T-helper 17 cell (primary cell): Measurements from ENCODE around the gene CXXC1. TPM values are rescaled to one million over a fixed set of nuclear protein-coding genes. Genes with fewer than 3 reads are reported as not detected.
"Not testable (repeated sequence)": the region's sequence is repeated elsewhere in the genome, so short reads cannot be mapped to it uniquely, and the experiment has no call there.

Source experiments
- ATAC-seq: fragments of 150-1000 bp; cut with Tn5 transposase; 2 replicates; pipeline ENCODE4 v1.10.0; 2021; ENCODE audit warnings: mild to moderate bottlenecking, moderate library complexity
- DNase-seq, 3 donors: peaks; one replicate each; pipeline versions ENCODE4 v3.0.0 to v3.0.0-alpha.2; 2020 to 2021
- H3K9me3 ChIP-seq: one replicate; pipeline ENCODE4 v1.7.0; 2013; ENCODE audit warnings: low read length, mild to moderate bottlenecking; ENCODE audit not compliant: control insufficient read depth, poor library complexity, severe bottlenecking
- H3K27ac Mint-ChIP-seq: one replicate; pipeline ENCODE4 v1.8.0; 2022; ENCODE audit warnings: mild to moderate bottlenecking, moderate library complexity, mixed read lengths
- H3K27me3 Mint-ChIP-seq: one replicate; pipeline ENCODE4 v1.8.0; 2022; ENCODE audit warnings: mixed read lengths
- H3K36me3 Mint-ChIP-seq: one replicate; pipeline ENCODE4 v1.8.0; 2022; ENCODE audit warnings: low read depth, mixed read lengths
- H3K4me1 Mint-ChIP-seq: one replicate; pipeline ENCODE4 v1.8.0; 2022; ENCODE audit warnings: mild to moderate bottlenecking, mixed read lengths
- H3K4me3 Mint-ChIP-seq: one replicate; pipeline ENCODE4 v1.8.0; 2022; ENCODE audit warnings: mild to moderate bottlenecking, moderate library complexity, mixed read lengths
- total RNA-seq, 4 donors: library from RNA in 2 of 4; stranded (reverse) in 2 of 4; gene quantifications; one replicate each; pipeline ENCODE4 v1.2.3 and lab custom pipeline; 2022 to 2026

Gene CXXC1
- total RNA-seq, 2 donors from 2014 or later = 118 to 129 TPM

DNA sequence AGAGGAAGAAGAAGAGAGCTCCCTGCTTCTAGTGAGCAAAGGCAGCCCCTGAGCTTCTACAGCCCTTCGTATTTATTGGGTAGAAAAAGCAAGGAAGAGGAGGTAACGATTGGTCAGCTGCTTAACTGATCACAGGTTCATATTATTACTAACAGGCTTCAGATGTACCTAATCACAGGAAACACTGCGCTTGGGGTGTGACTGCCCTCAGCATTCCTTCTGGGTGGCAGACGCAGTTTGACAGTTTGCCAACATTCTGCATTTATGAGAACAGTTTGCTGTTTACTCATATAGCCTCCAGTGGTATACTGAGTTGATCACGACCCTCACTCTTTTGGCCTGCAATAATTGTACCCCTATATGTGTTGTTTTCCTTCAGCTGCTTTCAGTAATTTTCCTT lies 21.4 kb upstream of the CXXC1 start:
- H3K27ac Mint-ChIP-seq, H3K9me3 ChIP-seq, H3K4me1 Mint-ChIP-seq, ATAC-seq, DNase-seq, H3K36me3 Mint-ChIP-seq: not testable (repeated sequence)
- Mint-ChIP-seq H3K4me3 (peak overlapping the region; percentile 64), H3K27me3 (peaks cover 29% of the 10 kb centered on the region)

DNA sequence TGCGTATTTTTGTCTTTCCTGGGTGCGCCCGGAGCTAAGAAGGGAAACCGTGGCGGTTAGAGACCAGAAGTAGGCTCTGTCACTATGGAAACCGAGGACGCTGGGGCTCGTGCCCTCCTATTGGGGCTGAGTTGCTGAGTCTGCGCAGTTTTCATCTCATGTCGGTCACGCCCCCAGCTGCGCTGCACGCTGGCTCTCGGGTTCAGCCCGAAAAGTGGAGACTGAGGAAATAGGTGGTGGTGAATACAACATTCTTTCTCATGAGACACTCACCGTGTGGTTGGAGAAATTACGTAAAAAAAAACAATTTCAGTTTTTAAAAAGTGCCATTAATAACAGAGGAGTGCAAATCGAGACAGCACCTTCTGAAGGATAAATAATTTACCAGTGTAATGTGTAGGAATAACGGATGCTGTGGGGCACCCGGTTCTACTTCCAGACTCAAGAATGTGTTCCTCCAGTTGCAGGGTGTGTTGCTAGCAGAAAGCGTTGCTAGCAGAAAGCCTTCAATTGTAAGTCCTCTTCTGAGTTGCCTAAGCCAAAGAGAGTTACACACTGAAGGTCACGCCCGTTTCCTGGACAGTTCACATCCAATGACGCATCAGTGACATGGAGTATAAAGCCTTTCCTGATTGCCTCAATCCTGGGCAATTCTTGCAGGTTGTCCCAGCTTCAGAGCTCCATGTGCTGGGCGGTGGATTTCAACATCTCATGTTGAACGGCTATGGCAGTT lies 20.4 kb upstream of the CXXC1 start:
- DNase-seq (peak; percentile 74 to 80 (median 78)), ATAC-seq (peak; percentile 99)
- Mint-ChIP-seq H3K4me1 (peaks cover 6% of the 10 kb centered on the region), H3K27me3 (peaks cover 31% of the 10 kb centered on the region), H3K27ac (peak overlapping the region; percentile 61), H3K36me3 (no peaks in the 10 kb centered on the region), H3K4me3 (peak overlapping the region; percentile 92)
- H3K9me3 ChIP-seq = no peaks in the 10 kb centered on the region

DNA sequence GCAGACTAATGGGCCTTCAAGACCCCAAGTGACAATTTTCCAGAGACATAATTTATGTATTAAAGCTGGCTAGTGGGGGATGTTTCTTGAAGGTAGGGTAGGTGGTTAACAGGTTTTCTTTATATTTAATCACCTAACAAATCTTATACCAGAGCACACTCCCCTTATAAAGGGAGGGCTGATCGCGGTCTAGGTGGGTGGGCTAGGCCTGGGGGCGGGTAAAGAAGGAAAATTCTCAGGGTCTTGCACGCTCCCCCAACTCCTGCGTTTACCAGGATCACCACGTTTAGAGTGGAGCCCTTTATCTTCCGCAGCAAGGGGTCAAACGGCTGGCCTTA lies 19.9 kb upstream of the CXXC1 start:
- Mint-ChIP-seq H3K27me3 (peaks cover 37% of the 10 kb centered on the region), H3K4me1 (peaks cover 7% of the 10 kb centered on the region), H3K27ac (peak overlapping the region; percentile 61), H3K4me3 (peak overlapping the region; percentile 92), H3K36me3 (no peaks in the 10 kb centered on the region)
- ATAC-seq (no peak), DNase-seq (no peak)
- H3K9me3 ChIP-seq = no peaks in the 10 kb centered on the region

DNA sequence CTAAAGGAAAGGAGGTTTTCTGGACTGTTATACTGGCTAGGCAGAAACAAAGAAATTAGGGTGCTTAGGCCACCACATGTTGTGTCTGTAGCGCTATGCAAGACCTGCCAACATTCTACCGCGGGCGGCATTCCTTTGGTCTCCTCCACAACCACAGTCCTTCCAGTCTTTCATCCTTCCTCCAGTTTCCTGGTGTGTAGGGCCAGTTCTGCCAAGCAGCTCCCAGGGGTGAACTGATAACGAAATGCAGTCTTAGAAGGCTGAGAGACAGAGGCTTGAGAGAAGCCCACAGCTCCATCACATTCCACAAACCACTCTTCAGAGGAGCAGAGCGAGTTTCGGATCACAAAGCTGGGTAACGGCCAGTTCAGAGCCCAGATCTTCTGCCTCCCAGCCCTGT lies 19.5 kb upstream of the CXXC1 start:
- H3K4me1 Mint-ChIP-seq = peaks cover 7% of the 10 kb centered on the region
- ATAC-seq = no peak
- peak overlapping the region; percentile 92 for H3K4me3 Mint-ChIP-seq
- H3K27ac Mint-ChIP-seq = no peak overlapping the region
- H3K9me3 ChIP-seq = no peaks in the 10 kb centered on the region
- DNase-seq = no peak
- peaks cover 39% of the 10 kb centered on the region for H3K27me3 Mint-ChIP-seq
- H3K36me3 Mint-ChIP-seq = no peaks in the 10 kb centered on the region

DNA sequence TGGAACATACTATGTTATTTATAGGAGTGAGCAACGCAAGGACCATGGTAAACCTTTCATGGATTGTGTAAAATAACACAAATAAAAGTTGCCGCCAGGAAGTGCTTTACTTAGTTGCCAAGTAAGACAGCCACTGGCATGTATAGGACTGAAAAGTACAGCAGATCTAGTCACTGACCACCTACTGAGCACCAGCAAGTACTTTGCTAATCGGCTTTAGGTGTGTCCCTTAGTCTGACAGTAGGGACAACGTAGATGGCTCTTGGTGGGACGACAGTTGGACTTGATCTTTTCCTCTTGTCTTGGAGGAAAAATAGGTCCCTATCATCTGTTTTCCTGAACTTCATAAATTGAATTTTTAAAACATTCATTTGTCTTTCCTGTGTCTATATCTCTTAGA lies 13.6 kb upstream of the CXXC1 start:
- ATAC-seq (no peak), DNase-seq (no peak)
- Mint-ChIP-seq H3K36me3 (no peaks in the 10 kb centered on the region), H3K4me3 (no peak overlapping the region), H3K27ac (no peak overlapping the region), H3K27me3 (peaks cover 53% of the 10 kb centered on the region), H3K4me1 (peaks cover 11% of the 10 kb centered on the region)
- H3K9me3 ChIP-seq = no peaks in the 10 kb centered on the region

DNA sequence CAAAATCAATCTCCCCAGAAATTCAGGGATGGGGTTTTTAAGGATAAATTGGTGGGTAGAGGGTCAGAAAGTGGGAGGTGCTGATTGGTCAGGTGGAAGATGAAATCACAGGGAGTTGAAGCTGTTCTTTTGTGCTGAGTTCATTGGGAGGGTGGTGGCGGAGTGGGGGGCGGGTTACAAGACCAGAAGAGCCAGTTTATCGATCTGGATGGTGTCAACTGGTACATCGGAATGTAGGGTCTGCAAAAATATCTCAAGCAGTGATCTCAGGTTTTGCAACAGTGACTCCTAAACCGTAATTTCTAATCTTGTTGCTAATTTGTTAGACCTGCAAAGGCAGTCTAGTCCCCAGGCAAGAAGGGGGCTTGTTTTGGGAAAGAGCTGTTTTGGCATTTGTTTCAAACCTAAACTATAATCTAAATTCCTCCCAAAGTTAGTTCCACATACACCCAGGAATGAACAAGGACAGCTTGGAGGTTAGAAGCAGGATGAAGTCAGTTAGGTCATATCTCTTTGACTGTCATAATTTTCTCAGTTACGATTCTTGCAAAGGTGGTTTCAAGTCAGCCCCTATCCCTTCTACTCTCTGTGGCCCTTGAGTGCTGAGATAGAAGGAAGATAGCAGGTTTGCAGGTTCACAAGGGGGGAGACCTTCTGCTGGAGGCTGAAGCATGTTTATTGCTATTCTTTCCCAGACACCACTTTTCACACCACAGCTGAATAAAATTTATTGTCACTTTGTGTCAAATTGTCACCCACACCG lies 12.3 kb upstream of the CXXC1 start:
- no peaks in the 10 kb centered on the region for H3K9me3 ChIP-seq
- H3K27ac Mint-ChIP-seq = no peak overlapping the region
- peaks cover 49% of the 10 kb centered on the region for H3K27me3 Mint-ChIP-seq
- no peaks in the 10 kb centered on the region for H3K36me3 Mint-ChIP-seq
- no peak for ATAC-seq
- H3K4me1 Mint-ChIP-seq = peaks cover 11% of the 10 kb centered on the region
- no peak for DNase-seq
- H3K4me3 Mint-ChIP-seq = no peak overlapping the region

DNA sequence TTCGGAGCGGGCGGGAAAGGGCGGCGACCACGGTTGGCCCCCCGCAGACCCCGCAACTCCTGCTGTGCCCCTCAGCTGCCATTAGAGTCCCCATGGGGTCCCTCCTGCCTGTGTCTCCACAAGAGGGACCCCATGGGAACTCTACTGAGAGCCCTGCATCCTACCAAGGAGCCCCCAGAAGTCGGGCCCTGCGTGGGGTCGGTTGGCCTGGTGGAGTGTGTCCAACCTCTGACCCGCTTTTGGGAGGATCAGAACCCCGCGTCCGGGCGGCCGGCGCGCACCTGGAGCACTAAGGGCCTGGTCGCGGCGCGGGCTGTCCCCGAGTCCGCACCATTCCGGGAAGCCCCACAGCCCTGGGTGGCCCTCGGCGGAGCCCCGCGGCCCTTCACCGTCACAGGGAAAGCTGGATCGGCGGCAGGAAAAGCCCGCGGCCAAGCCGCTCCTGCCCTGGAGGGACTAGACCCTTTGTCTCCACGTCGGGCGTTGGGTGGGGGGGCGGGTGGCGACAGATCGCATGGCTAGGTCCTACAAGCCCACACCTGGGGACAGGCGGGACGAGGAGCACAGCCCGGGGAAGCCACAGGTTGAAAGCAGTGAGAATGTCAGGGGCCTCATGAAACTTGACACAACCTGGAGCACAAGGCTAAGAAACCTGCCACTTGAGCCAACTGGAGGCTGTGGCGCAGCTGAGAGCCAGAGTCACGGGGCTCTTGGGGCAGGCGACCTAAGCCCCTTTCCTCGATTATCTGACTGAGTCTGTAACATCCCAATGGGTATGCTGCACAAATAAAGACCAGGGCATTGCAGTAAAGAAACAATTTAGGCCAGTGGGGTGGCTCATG lies 11.2 kb upstream of the CXXC1 start:
- DNase-seq (no peak), ATAC-seq (peak; percentile 5)
- H3K9me3 ChIP-seq = no peaks in the 10 kb centered on the region
- peaks cover 11% of the 10 kb centered on the region for H3K4me1 Mint-ChIP-seq
- H3K36me3 Mint-ChIP-seq = no peaks in the 10 kb centered on the region
- H3K27me3 Mint-ChIP-seq = peaks cover 46% of the 10 kb centered on the region
- no peak overlapping the region for H3K27ac Mint-ChIP-seq
- H3K4me3 Mint-ChIP-seq = peak overlapping the region; percentile 81

DNA sequence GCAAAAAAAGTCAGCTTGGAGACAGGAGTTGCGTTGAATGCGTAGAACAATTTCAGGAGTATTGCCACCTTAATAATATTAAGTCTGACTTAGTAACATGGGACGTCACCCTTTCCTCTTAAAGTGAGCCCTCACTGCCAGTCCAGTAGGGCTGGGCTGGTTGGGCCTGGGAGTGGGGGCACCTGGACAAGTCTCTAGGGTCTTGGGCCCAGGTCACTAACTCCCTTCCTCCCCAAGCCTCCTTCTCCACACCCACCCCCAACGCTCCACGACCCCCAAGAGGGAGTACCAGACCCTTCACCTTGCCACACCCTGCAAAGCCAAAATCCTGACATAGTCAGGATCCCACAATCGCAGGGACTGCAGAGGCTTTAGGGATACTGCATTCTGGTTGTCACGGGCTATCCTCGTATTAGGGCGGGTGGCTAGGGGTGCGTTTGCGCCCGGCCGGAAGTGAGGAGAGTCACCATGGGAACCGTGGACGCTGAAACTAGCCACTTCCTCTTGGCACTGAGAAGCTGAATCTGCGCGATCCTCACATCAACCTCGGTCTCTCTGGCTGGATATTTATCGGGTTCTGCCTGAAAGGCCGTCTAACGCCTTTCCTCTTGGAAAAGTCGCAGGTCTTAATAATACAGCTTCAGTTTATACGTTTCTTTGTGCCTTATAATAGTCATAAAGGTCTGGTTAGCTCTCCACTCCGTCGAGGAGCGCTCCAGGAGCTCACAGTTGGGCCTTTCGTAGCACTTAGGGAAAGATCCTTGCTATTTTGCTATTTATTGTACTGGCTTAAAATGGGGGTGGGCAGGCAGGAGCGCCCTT lies 10.3 kb upstream of the CXXC1 start:
- Mint-ChIP-seq H3K4me1 (peaks cover 10% of the 10 kb centered on the region), H3K36me3 (no peaks in the 10 kb centered on the region), H3K27me3 (peaks cover 38% of the 10 kb centered on the region), H3K4me3 (peak overlapping the region; percentile 81), H3K27ac (no peak overlapping the region)
- DNase-seq (peak in 1 of 3 donors; percentile 49), ATAC-seq (peak; percentile 94)
- no peaks in the 10 kb centered on the region for H3K9me3 ChIP-seq

DNA sequence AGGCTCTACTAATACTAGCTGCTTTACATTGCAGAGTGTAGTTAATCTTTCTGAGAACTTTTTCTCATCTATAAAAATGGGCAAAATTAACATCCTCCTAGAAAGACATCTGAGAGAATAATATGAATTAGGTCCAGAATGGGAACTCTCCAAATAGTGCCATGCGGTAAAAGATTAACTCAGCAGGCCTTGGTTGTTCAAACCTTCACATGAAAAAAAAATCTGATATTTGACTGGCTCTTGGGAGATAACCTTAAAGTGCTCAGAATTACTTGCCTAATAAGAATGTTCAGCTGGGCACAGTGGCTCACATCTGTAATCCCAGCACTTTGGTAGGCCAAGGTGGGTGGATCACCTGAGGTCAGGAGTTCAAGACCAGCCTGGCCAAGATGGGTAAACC lies 5.5 kb upstream of the CXXC1 start:
- Mint-ChIP-seq H3K4me3 (no peak overlapping the region), H3K36me3 (no peaks in the 10 kb centered on the region), H3K27me3 (peaks cover 10% of the 10 kb centered on the region), H3K27ac (no peak overlapping the region), H3K4me1 (peaks cover 8% of the 10 kb centered on the region)
- ATAC-seq (no peak), DNase-seq (no peak)
- no peaks in the 10 kb centered on the region for H3K9me3 ChIP-seq

DNA sequence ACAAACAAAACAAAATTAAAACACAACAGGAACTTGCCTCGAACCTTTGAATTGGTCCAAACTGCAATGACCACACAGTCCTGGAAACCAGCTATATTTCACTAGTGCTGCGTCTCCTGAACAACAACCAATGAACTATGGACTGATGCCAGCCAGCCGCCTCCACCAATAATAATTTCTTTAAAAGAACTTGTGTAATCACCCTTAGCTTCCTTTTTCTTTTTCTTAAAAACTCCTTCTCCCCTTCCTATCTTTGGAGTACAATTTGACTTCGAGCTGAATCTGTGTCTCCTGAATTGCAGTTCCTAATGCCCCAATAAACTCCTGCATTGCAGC lies 1.6 kb upstream of the CXXC1 start:
- H3K9me3 ChIP-seq = no peaks in the 10 kb centered on the region
- peaks cover 23% of the 10 kb centered on the region for H3K4me1 Mint-ChIP-seq
- peak overlapping the region; percentile 37 for H3K27ac Mint-ChIP-seq
- peak overlapping the region; percentile 78 for H3K4me3 Mint-ChIP-seq
- H3K36me3 Mint-ChIP-seq = peaks cover 12% of the 10 kb centered on the region
- H3K27me3 Mint-ChIP-seq = no peaks in the 10 kb centered on the region
- ATAC-seq (no peak), DNase-seq (no peak)

DNA sequence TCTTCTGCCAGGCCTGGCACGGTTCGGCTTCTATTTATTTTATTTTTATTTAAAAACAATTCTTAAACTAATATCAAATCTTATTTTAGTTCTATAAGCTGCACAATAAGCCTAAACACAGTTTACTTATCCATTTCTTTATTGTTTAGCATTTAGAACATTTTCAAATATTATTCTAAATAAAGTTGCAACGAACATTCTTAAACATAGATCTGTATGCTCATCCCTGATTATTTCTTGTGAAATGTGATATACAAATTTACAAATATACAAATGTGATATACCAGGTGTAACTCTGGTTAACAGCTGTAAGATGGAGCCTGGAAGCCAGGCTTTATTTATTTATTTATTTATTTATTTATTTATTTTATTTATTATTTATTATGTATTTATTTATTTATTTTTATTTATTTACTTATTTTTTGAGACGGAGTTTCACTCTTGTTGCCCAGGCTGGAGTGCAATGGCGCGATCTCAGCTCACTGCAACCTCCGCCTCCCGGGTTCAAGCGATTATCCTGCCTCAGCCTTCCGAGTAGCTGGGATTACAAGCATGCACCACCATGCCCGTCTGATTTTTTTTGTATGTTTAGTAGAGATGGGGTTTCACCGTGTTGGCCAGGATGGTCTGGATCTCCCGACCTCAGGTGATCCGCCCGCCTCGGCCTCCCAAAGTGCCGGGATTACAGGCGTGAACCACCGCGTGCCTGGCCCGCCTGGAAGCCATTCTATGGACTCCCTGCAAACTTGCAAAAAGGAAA lies 1.0 kb upstream of the CXXC1 start:
- DNase-seq, ATAC-seq, H3K9me3 ChIP-seq, H3K27me3 Mint-ChIP-seq: not testable (repeated sequence)
- Mint-ChIP-seq H3K4me1 (peaks cover 23% of the 10 kb centered on the region), H3K27ac (peak overlapping the region; percentile 99), H3K4me3 (peak overlapping the region; percentile 100), H3K36me3 (peaks cover 15% of the 10 kb centered on the region)

DNA sequence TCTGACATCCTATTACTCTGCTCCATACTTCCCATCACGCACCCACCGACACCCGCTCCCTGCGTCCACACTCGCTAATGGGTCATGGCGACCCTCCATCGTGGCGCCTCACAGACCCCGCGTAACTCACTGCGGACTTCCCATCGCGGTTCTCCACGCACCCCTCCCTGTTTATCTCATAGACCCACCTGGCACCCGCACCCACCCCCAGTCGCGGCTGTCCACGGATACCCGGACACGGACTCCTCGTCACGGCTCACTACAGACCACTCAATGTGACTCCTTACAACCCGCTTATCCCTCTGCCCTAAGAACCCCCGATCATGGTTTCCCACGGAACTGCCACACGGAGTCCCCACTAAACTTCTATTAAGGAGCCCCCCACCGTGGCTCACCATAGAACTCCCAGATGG lies 458 bp downstream of the CXXC1 start:
- Mint-ChIP-seq H3K27me3 (no peaks in the 10 kb centered on the region), H3K4me3 (peak overlapping the region; percentile 100), H3K4me1 (peaks cover 31% of the 10 kb centered on the region), H3K27ac (peak overlapping the region; percentile 99), H3K36me3 (peaks cover 20% of the 10 kb centered on the region)
- ATAC-seq (no peak), DNase-seq (no peak)
- no peaks in the 10 kb centered on the region for H3K9me3 ChIP-seq
